Activated CD8-positive, alpha-beta T cell treated with anti-CD3 and anti-CD28 coated beads for 36 hours (primary cell): ENCODE measurements around the gene PRAC2. TPM values are rescaled to one million over a fixed set of nuclear protein-coding genes. Genes with fewer than 3 reads are reported as not detected.

Source experiments
- ATAC-seq: fragments of 200-7000 bp; cut with Tn5 transposase; one replicate; pipeline ENCODE4 v1.10.0; 2021; ENCODE audit warnings: mild to moderate bottlenecking, moderate library complexity
- CTCF ChIA-PET: fragments of 350-600 bp; sonication (Branson Sonifier 250); formaldehyde crosslinking; loops from one replicate; lab custom pipeline; 2021; ENCODE audit warnings: antibody characterized with exemption; lab: Charles Lee
- POLR2A ChIA-PET: fragments of 350-600 bp; sonication (Branson Sonifier 250); formaldehyde crosslinking; loops from one replicate; lab custom pipeline; 2021; ENCODE audit warnings: antibody characterized with exemption; lab: Charles Lee
- DNase-seq: peaks from one replicate; pipeline ENCODE4 v3.0.0-alpha.2; 2020
- H3K27ac Mint-ChIP-seq: one replicate; pipeline ENCODE4 v1.8.0; 2021; ENCODE audit warnings: mild to moderate bottlenecking, mixed read lengths
- H3K27me3 Mint-ChIP-seq: one replicate; pipeline ENCODE4 v1.8.0; 2021; ENCODE audit warnings: mixed read lengths
- H3K36me3 Mint-ChIP-seq: one replicate; pipeline ENCODE4 v1.8.0; 2021; ENCODE audit warnings: low read depth, mixed read lengths
- H3K4me1 Mint-ChIP-seq: one replicate; pipeline ENCODE4 v1.8.0; 2021; ENCODE audit warnings: low read depth, mixed read lengths
- H3K4me3 Mint-ChIP-seq: one replicate; pipeline ENCODE4 v1.8.0; 2021; ENCODE audit warnings: mild to moderate bottlenecking, moderate library complexity, mixed read lengths
- H3K9me3 Mint-ChIP-seq: one replicate; pipeline ENCODE4 v1.8.0; 2021; ENCODE audit warnings: mixed read lengths
- CTCF ChIP-seq: fragments of 200-600 bp; IDR thresholded peaks from one replicate; pipeline ENCODE4 v1.8.0; 2022; ENCODE audit warnings: antibody characterized with exemption, mild to moderate bottlenecking
- intact Hi-C: fragments of 100-400 bp; cut with micrococcal nuclease; formaldehyde crosslinking; loops from one replicate; pipeline ENCODE4 v1.10.0; 2022
- total RNA-seq, 2 experiments: library from RNA; stranded (reverse); gene quantifications; one replicate each; pipeline ENCODE4 v1.2.3, GENCODE V29; 2021

PRAC2 gene
- total RNA-seq, 2 experiments from 2014 or later = not detected

DNA sequence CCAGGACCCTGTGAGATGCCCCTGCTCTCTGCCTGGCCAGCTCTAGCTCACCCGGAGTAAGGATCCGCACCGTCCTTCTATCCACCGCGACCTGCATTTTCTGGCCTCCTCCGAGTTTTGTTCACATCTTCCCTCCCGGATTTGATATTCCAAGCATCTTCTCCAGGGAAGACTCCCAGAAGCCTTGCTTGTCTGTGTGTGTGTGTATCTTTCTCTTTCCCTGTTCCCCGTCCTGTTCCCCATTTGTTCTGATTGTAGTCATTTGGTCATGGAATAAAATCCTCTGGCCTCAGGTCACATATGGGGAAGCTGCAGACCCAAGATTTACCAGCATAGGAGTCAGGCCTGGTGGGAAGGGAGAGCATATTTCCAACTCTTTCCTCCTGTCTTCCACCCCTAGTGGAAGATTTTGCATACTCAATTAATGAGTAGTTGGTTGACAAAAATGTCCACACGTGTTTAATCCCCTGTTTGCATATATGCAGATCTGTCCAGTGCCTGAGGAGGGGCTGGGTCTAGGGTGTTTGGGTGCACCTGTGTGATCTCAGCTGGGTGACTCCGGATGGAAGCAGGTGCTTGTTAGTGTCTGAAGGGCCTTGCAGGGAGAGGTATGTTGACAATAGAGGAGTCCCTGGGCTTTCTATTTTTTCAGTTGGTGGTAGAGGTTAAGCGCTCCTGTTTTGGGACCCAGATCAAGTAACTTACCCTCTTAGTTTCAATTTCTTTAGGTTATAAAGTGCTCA lies 2.5 kb upstream of the PRAC2 start:
- no peaks in the 10 kb centered on the region for H3K36me3 Mint-ChIP-seq
- DNase-seq (no peak), ATAC-seq (no peak)
- intact Hi-C loops = loop anchor here (10.0 kb wide), 1 partner anchor 106 kb away; the partner anchor contains the start of genes HOXB7 and HOXB8
- H3K27ac Mint-ChIP-seq = no peak overlapping the region
- TF ChIP-seq CTCF = no peak
- peaks cover 83% of the 10 kb centered on the region for H3K27me3 Mint-ChIP-seq
- CTCF ChIA-PET = interaction anchor here (0.8 to 4.5 kb wide), 9 partner anchors 8 to 164 kb away, joined by 3 to 19 read pairs (median 5); partner anchors contain the start of gene HOXB13
- POLR2A ChIA-PET = interaction anchor here (1.0 kb wide), 1 partner anchor 15 kb away, joined by 4 read pairs; no protein-coding TSS in a partner anchor
- no peaks in the 10 kb centered on the region for H3K9me3 Mint-ChIP-seq
- no peak overlapping the region for H3K4me3 Mint-ChIP-seq
- peaks cover 33% of the 10 kb centered on the region for H3K4me1 Mint-ChIP-seq

- peaks cover 85% of the 10 kb centered on the region for H3K27me3 Mint-ChIP-seq
Observed at GRCh38 chr17:48721009-48721402, 2.0 kb upstream of the PRAC2 start.

DNA sequence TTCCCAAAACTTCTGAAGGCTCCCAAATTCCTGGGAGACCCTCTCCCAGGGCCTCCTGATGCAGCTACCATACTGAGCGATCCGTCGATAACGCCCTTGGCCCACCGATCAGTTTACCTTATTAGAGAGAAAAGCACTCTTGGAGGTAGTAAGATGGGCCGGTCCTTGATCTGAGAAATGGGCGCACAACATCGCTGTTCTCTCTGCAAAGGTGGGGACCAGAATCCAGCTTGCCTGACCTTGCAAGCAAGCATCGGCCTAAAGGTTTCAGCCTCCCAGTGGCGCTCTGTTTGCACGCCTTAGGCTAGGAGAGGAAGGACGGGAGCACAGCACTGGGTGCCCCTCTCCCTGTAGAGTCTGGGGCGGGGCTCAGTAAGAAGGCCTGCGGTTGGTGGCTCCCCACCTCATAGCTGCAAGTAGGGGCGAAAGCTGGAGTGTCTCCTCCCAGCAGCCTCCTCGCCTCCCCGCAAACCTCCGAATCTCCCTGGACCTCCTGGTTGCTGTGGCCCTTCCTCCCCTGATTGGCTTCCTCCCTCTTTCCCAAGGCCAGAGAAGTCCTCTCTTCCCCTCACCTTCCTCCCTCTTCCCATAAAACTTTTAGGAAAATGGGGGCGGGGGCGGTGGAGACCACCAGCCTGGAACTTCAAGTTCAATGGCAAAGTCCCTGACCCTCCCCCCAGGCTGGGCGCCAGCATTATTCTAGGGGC lies 631 bp upstream of the PRAC2 start, which contains the start of gene PRAC1:
TSS of gene PRAC1 (minus strand) at position 318 of the 707 bp plus-strand sequence. CDS start at position 192, 126 bp downstream.
- Mint-ChIP-seq H3K27ac (no peak within 1 kb of the TSS), H3K36me3 (no peaks in the 10 kb centered on the region), H3K4me3 (peak within 1 kb of the TSS; percentile 7), H3K27me3 (peaks cover 93% of the 10 kb centered on the region), H3K4me1 (peaks cover 33% of the 10 kb centered on the region), H3K9me3 (no peaks in the 10 kb centered on the region)
- POLR2A ChIA-PET = no interaction called here
- CTCF ChIA-PET = interaction anchor here (2.2 to 5.0 kb wide), 8 partner anchors 22 to 163 kb away, joined by 4 to 78 read pairs (median 38); partner anchors contain the start of gene TTLL6
- TF ChIP-seq CTCF = no peak
- intact Hi-C loops = loop anchor here (10.0 kb wide), 1 partner anchor 108 kb away; the partner anchor contains the start of genes HOXB7 and HOXB8
- DNase-seq (peak; percentile 27), ATAC-seq (no peak)

More at GRCh38 chr17:48721009-48721402, 2.0 kb upstream of the PRAC2 start:
- TF ChIP-seq CTCF = no peak
- Mint-ChIP-seq H3K9me3 (no peaks in the 10 kb centered on the region), H3K4me3 (no peak overlapping the region), H3K4me1 (peaks cover 33% of the 10 kb centered on the region), H3K27ac (no peak overlapping the region), H3K36me3 (no peaks in the 10 kb centered on the region)
- ATAC-seq (no peak), DNase-seq (no peak)
- intact Hi-C loops = loop anchor here (10.0 kb wide), 1 partner anchor 106 kb away; the partner anchor contains the start of genes HOXB7 and HOXB8
- POLR2A ChIA-PET = no interaction called here
- CTCF ChIA-PET = interaction anchor here (0.8 to 4.5 kb wide), 7 partner anchors 8 to 163 kb away, joined by 3 to 19 read pairs (median 4); no protein-coding TSS in a partner anchor

GRCh38 chr17:48723423-48724250 lies 652 bp downstream of the PRAC2 start:
- H3K36me3 Mint-ChIP-seq = no peaks in the 10 kb centered on the region
- ATAC-seq = no peak
- H3K27me3 Mint-ChIP-seq = peaks cover 90% of the 10 kb centered on the region
- H3K27ac Mint-ChIP-seq = no peak overlapping the region
- intact Hi-C loops = loop anchor here (10.0 kb wide), 1 partner anchor 109 kb away; the partner anchor contains the start of genes HOXB7 and HOXB8
- H3K4me1 Mint-ChIP-seq = peaks cover 30% of the 10 kb centered on the region
- TF ChIP-seq CTCF = no peak
- ChIA-PET CTCF (interaction anchor here (0.6 to 5.0 kb wide), 54 partner anchors 8 to 327 kb away, joined by 3 to 82 read pairs (median 5); partner anchors contain the start of genes HOXB7 and TTLL6), POLR2A (interaction anchor here (0.9 kb wide), 2 partner anchors 24 to 329 kb away, joined by 3 read pairs; no protein-coding TSS in a partner anchor)
- peak; percentile 44 for DNase-seq
- peak overlapping the region; percentile 24 for H3K4me3 Mint-ChIP-seq
- H3K9me3 Mint-ChIP-seq = no peaks in the 10 kb centered on the region
